ENCODE data around the gene AMBRA1.
"Not testable (repeated sequence)": the region's sequence is repeated elsewhere in the genome, so short reads cannot be mapped to it uniquely, and the experiment has no call there.

Gene AMBRA1

DNA sequence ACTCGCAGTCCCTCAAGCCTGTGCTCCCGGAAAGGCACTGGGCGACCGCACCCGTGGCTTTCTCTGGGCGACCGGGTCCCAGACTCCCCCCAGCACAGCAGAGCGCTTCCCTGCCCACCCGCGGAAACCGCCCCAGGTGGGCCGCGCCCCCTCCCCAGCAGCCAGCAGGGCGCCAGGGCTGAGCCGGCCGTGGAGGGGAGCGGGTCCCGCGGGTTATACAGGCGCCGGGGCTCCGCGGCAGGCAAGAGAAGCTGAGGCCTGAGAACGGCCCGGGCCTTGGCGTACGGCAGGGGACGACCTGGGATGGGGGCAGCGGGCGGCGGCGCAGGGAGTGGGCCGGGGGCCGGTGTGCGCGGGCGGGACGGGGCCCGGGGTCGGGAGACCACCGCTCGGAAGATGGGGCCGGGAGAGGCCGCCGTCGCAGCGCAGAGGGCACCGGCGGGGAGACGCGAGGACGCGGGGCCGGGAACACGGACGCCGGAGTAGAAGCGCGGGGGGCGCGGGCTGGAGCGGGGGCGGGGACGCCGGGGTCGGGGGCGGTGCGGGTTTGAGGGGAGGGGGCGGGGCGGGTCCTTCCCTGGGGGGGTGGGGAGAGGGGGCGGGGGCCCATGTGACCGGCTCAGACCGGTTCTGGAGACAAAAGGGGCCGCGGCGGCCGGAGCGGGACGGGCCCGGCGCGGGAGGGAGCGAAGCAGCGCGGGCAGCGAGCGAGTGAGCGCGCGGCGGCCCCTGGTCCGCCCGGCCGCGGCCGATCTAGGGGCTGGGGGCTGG lies 212.6 kb downstream of the AMBRA1 start, which contains the start of gene MDK:
TSS of gene MDK (plus strand) at position 622 of the 771 bp plus-strand sequence. CDS start 389 bp downstream, outside the sequence.
- ChIA-PET POLR2A (interaction anchor here (0.8 kb wide), 1 partner anchor 29 kb away, joined by 3 read pairs; no protein-coding TSS in a partner anchor), CTCF (no interaction called here)
- TF ChIP-seq NFRKB (IDR thresholded peaks at IDR 0.05): no peak
- no peak for TF ChIP-seq ARNT (IDR thresholded peaks at IDR 0.05)
- no peak for TF ChIP-seq BHLHE40 (IDR thresholded peaks at IDR 0.05; ENCODE audit: borderline replicate concordance)
- no peak for TF ChIP-seq LEF1 (IDR thresholded peaks at IDR 0.05; ENCODE audit: borderline replicate concordance)
- no peak for TF ChIP-seq SP1 (IDR thresholded peaks at IDR 0.05)
- TF ChIP-seq TARDBP (IDR thresholded peaks at IDR 0.05): no peak
- TF ChIP-seq HDGF (IDR thresholded peaks at IDR 0.05; ENCODE audit: borderline replicate concordance): no peak
- TF ChIP-seq FOXM1 (IDR thresholded peaks at IDR 0.05; ENCODE audit: borderline replicate concordance): no peak
- TF ChIP-seq, protein P1, sequence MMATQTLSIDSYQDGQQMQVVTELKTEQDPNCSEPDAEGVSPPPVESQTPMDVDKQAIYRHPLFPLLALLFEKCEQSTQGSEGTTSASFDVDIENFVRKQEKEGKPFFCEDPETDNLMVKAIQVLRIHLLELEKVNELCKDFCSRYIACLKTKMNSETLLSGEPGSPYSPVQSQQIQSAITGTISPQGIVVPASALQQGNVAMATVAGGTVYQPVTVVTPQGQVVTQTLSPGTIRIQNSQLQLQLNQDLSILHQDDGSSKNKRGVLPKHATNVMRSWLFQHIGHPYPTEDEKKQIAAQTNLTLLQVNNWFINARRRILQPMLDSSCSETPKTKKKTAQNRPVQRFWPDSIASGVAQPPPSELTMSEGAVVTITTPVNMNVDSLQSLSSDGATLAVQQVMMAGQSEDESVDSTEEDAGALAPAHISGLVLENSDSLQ (IDR thresholded peaks at IDR 0.05): no peak
- TF ChIP-seq FOXA1 (IDR thresholded peaks at IDR 0.05): no peak
- TF ChIP-seq CTBP1 (IDR thresholded peaks at IDR 0.05; ENCODE audit: borderline replicate concordance): no peak
- no peak for TF ChIP-seq SUZ12 (IDR thresholded peaks at IDR 0.05)
- DNase-seq (ENCODE audit: extremely low spot score): peak; percentile 64

DNA sequence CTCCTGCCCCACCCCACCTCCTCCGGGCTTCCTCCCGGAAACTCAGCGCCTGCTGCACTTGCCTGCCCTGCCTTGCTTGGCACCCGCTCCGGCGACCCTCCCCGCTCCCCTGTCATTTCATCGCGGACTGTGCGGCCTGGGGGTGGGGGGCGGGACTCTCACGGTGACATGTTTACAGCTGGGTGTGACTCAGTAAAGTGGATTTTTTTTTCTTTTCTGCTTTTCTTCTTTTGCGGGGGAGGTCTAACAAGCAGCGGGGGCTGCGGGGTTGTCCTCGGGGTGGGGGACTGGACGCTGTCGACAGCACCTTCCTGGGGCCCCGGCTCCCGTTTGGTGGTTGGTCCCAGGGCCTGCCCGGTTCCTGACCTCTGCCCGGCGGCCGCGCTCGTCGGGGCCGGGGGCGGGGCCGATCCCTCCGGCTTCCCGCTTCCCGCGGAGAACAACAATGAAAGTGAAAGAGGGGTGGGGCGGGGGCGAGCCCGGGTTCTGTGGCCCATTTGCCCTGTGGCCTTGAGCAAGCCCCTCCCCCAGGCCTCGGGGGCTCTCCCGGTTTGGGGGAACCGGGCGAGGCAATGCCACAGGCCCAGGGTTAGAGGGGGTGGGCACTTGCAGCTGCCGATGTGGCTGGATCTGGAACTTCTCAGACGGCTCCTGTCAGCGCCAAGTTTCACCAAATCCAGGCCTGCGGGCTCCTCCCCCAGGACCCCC lies 213.3 kb downstream of the AMBRA1 start:
- TF ChIP-seq SP1 (IDR thresholded peaks at IDR 0.05): no peak
- TF ChIP-seq, protein P1 (IDR thresholded peaks at IDR 0.05): peak; percentile 24; the same call in 1 of the 2 replicates
- CTCF ChIA-PET: no interaction called here
- DNase-seq (ENCODE audit: extremely low spot score): peak; percentile 56
- POLR2A ChIA-PET: interaction anchor here (0.8 kb wide), 1 partner anchor 28 kb away, joined by 3 read pairs; no protein-coding TSS in a partner anchor

DNA sequence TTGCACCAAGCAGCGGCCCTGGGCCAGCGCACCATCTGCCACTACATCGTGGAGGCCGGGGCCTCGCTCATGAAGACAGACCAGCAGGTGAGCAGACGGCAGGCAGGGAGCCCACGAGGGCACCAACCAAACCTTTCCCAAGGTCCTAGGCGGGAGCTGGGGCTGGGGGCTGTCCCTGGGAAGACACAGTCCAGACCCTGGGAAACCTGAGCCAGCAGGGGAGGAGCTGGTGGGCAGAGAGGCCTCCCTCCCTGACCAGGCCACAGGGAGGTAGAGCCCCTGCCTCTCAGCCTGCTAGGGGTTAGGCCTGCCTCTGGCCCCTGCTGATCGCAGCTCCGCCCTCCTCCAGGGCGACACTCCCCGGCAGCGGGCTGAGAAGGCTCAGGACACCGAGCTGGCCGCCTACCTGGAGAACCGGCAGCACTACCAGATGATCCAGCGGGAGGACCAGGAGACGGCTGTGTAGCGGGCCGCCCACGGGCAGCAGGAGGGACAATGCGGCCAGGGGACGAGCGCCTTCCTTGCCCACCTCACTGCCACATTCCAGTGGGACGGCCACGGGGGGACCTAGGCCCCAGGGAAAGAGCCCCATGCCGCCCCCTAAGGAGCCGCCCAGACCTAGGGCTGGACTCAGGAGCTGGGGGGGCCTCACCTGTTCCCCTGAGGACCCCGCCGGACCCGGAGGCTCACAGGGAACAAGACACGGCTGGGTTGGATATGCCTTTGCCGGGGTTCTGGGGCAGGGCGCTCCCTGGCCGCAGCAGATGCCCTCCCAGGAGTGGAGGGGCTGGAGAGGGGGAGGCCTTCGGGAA lies 214.1 kb downstream of the AMBRA1 start:
- DNase-seq (ENCODE audit: extremely low spot score): peak; percentile 43
- TF ChIP-seq HDGF (IDR thresholded peaks at IDR 0.05; ENCODE audit: borderline replicate concordance): peak; percentile 20; the same call in 1 of the 2 replicates
- POLR2A ChIA-PET, CTCF ChIA-PET: not testable (repeated sequence)

DNA sequence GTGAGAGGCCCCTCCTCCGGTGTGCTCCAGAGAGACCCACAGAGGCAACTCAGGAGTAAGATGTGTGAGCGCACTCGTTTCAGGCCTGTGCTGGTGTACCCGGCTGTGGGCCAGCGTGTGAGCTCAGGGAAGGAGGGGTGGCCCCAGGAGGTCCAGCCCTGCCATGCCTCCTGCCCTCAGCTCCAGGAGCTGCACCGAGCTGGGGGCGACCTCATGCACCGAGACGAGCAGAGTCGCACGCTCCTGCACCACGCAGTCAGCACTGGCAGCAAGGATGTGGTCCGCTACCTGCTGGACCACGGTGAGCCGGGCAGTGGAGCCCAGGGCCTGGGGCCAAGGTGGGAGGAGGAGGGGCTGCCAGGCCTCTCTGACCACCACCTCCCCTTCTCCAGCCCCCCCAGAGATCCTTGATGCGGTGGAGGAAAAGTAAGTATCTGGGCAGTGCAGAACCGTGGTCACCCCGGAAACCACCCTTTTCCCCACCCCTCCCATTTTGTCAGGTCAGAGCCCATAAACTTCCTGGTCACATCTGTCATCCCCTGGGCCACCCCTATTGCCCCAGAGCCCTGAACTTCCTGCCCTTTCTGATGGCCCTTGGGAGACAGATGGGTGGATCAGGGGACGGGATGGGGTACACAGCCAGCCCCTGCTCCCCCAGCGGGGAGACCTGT lies 214.9 kb downstream of the AMBRA1 start:
- CTCF ChIA-PET: interaction anchor here (1.6 kb wide), 1 partner anchor 9 kb away, joined by 8 read pairs; no protein-coding TSS in a partner anchor

DNA sequence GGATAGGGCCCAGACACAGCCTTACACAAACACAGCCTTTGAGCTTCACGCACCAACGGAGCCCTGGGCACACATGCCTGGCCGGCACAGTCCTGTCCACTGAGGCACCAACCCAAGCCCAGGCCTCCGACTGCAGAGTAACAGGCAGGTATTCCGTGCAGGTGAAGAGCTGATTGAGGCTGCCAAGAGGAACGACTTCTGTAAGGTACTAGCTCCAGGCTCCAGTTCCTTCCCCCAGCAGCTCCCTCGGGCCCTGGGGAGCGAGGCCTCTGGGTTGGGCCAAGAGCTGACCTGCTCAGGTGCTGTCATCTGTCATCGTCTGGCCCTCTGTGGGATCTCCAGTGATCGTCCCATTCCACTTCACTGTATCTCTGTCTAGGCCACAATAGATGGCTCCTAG lies 215.5 kb downstream of the AMBRA1 start:
- POLR2A ChIA-PET: interaction anchor here (1.4 kb wide), 1 partner anchor 30 kb away, joined by 4 read pairs; no protein-coding TSS in a partner anchor

More for the DNA sequence above, 214.9 kb downstream of the AMBRA1 start:
- POLR2A ChIA-PET: no interaction called here
- TF ChIP-seq ARNT (IDR thresholded peaks at IDR 0.05) (no peak), HDGF (IDR thresholded peaks at IDR 0.05; ENCODE audit: borderline replicate concordance) (no peak), FOXK2 (IDR thresholded peaks at IDR 0.05) (no peak), FOXM1 (IDR thresholded peaks at IDR 0.05; ENCODE audit: borderline replicate concordance) (no peak), TARDBP (IDR thresholded peaks at IDR 0.05) (no peak), ELF4 (IDR thresholded peaks at IDR 0.05) (no peak), BHLHE40 (IDR thresholded peaks at IDR 0.05; ENCODE audit: borderline replicate concordance) (no peak), SP1 (IDR thresholded peaks at IDR 0.05) (no peak)
- TF ChIP-seq, protein P1 (IDR thresholded peaks at IDR 0.05): no peak
- no peak for DNase-seq (ENCODE audit: extremely low spot score)

More for the DNA sequence above, 215.5 kb downstream of the AMBRA1 start:
- CTCF ChIA-PET: interaction anchor here (1.6 kb wide), 1 partner anchor 9 kb away, joined by 8 read pairs; no protein-coding TSS in a partner anchor
- DNase-seq (ENCODE audit: extremely low spot score): no peak
- TF ChIP-seq LEF1 (IDR thresholded peaks at IDR 0.05; ENCODE audit: borderline replicate concordance) (no peak), FOXK2 (IDR thresholded peaks at IDR 0.05) (no peak), ARNT (IDR thresholded peaks at IDR 0.05) (no peak), FOXM1 (IDR thresholded peaks at IDR 0.05; ENCODE audit: borderline replicate concordance) (no peak), SUZ12 (IDR thresholded peaks at IDR 0.05) (no peak), HDGF (IDR thresholded peaks at IDR 0.05; ENCODE audit: borderline replicate concordance) (no peak), ELF4 (IDR thresholded peaks at IDR 0.05) (no peak), CTBP1 (IDR thresholded peaks at IDR 0.05; ENCODE audit: borderline replicate concordance) (no peak), SP1 (IDR thresholded peaks at IDR 0.05) (no peak), ZNF384 (IDR thresholded peaks at IDR 0.05) (no peak), FOXA1 (IDR thresholded peaks at IDR 0.05) (no peak)
- TF ChIP-seq, protein P1 (IDR thresholded peaks at IDR 0.05): no peak

All from HEK293T (cell line).